DMS 273 (cell line): ENCODE results near the gene INSR.
"Not testable (repeated sequence)": the region's sequence is repeated elsewhere in the genome, so short reads cannot be mapped to it uniquely, and the experiment has no call there.

ENCODE experiments used
- DNase-seq: peaks from one replicate; lab custom pipeline; 2025; ENCODE audit not compliant: unreplicated experiment; lab: John Stamatoyannopoulos, UW

Gene INSR

DNA sequence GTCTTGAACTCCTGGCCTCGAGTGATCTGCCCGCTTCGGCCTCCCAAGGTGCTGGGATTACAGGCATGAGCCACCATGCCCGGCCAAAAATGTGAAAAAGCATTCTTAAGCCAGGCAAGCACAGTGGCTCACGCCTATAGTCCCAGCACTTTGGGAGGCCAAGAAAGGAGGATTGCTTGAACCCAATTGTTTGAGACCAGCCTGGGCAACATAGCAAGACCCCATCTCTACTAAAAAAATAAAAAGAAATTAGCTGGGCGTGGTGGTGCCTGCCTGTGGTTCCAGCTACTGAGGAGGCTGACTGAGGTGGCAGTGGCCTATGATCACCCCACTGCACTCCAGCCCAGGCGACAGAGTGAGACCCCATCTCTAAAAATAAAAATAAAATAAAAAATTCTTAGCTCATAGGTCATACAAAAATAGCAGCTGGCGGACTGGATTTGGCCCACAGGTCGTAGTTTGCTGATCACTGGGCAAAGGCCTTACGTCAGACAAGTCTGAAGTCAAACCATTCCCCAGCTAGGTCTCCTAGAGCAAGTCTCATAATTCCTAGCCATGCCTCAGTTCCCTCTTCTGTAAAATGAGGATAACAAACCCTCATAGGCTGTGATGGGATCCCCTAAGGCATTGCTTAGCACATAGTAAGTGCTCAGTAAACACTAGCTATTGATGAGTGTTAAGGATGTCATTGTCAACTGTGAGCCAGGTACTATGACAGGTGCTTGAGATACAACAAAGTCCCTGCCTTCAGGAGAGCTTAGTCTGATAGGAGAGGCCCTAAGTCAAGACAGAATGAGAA lies 36.0 kb downstream of the INSR start:
- DNase-seq, result no peak

DNA sequence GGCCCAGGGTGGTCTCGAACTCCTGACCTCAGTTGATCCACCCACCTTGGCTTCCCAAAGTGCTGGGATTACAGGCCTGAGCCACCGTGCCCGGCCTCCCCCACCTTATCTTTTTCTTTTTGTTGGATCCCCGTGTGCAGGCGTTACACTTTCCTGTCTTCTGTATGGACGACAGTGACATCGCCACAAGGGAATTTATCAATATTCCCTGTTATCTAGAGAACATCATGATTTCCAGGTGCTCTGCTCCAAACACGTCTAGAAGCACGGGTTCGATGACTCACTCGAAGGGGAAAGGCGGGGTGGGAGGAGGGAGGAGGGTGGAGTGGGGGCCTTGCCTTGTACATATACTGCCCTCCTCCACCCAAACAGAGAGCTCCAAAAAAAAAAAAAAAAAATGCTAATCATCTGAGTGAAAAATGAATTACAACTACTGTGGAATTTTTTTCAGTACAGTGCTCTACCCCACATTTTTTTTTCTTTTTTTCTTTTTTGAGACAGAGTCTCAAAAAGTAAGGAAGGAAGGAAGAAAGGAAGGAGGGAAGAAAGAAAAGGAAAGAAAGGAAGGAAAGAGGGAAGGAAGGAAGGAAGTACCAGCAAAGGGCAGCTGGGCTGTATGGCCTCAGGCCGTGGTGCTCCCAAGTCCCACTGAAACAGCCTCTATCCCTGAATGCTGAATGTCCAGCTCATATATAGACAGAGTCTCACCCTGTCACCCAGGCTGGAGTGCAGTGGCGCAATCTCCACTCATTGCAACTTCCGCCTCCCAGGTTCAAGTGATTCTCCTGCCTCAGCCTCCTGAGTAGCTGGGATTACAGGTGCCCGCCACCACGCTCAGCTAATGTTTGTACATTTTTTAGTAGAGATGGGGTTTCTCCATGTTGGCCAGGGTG lies 36.8 kb downstream of the INSR start:
- DNase-seq, result no peak

DNA sequence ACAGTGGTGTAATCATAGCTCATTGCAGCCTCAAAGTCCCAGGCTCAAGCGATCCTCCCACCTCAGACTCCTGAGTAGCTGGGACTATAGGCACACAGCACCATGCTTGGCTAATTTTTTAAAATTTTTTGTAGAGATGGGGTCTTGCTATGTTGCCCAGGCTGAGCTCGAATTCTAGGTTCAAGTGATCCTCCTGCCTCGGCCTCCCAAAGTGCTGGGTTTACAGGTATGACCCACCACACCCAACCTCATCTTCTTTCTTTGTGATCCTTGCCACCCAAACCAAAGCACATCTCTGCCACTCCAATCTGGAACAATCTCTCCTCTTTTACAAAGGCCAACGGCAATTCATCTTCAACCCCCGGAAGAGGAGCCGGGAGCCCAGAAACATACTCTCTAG lies 38.6 kb downstream of the INSR start:
- DNase-seq, result no peak

DNA sequence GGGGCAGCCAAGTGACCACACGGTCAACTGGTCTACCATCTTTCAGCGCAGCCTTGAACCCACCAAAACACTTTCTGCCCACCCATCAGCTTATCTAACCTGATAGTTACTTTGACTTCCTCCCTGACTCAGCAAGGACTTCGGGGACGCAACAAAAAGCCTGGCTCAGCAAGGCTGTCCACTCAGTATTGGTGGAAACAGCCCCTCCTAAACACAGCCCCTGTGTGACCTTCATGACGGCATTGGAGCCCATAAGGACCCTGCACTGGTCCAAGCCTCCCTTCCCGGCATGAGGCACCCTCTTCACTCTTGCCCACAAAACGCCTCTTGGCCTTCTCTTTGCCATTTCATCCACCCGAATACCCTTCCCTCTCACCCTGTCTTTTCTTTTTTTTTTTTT lies 39.1 kb downstream of the INSR start:
- no peak for DNase-seq

DNA sequence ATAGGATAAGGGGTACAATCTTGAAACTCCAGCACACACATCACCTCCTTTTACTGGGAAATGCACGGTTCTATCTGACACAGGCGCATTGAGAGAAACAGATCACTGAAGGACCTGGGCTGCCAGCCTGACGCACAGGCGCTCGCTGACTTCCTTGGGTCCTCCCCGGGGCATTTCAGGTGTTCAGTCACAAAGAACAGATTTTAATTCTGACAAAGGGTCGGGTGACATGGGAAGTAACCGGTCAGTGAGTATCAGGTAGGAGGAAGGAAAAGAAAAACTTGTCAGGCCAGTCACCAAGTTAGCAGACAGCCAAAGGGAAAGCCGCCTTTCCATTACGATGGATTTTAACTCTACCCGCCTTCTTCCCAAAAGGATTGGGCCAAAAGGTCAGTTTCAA lies 39.6 kb downstream of the INSR start:
- no peak for DNase-seq

DNA sequence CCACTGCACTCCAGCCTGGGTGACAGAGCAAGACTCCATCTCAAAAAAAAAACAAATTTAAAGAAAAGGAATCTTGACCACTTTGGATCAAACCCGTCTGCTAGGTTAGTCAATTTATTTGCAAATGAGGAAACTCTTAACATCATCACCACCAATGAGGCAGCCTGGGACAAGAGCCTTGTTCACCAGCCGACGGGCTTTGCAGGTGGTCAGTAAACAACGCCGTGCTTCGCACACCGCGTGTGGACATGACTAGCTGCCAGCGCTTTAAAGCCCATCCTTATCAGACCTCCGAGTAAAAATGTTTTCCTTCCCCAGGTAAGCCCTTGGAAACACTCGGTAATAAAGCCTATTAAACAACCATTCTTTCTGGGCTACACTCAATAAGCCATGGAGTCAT lies 41.9 kb downstream of the INSR start:
- no peak for DNase-seq

DNA sequence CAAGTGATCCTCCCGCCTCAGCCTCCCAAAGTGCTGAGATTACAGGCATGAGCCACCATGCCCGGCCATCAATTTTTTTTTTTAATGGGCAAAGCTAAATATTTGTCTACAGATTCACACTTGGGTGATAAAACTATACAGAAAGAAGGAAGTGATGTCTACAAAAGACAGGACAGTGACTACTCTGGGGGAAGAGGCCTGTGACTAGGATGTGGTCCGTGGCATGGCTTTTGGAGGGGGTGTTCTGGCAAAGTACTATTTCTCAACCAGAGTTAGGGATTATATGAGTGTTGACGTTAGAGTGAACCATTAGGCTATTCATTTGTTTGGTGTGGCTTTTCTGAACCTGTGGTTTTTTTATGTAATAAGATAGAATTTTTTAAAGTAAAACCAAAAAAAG lies 42.7 kb downstream of the INSR start:
- no peak for DNase-seq

DNA sequence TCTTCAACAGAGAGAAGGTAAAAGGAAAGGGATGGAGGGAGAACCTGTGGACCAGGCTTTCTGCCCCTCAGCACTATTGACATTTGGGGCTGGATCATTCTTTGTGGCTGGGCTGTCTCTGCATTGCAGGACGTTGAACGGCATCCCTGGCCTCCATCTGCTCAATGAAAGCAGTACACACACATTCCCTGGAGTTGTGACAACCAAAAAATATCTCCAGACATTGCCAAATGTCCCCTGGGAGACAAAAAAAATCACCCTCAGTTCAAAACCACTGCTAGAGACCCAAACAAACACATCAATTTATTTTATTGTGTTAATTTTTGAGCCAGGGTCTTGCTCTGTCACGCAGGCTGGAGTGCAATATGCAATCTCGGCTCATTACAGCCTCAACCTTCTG lies 43.3 kb downstream of the INSR start:
- DNase-seq, result no peak

DNA sequence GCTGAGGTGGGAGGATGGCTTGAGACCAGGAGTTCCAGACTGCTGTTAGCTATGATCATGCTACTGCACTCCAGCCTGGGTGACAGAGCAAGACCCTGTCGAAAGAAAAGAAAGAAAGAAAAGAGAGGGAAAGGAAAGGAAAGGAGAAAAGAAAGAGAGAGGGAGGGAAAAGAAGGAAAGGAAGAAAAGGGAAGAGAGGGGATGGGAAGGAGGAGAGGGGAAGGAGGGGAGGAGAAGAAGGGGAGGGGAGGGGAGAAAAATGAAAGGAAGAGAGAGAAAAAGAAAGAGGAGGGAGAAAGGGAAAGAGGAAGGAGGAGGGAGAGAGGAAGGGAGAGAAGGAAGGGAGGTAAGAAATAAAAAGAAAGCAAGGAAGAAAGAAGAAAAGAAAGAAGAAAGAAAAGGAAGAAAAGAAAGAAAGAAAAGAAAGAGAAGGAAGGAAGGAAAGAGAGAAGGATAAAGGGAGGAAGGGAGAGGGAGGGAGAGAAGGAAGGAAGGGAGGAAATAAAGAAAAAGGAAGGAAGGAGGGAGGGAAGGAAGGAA lies 44.1 kb downstream of the INSR start:
- no peak for DNase-seq

DNA sequence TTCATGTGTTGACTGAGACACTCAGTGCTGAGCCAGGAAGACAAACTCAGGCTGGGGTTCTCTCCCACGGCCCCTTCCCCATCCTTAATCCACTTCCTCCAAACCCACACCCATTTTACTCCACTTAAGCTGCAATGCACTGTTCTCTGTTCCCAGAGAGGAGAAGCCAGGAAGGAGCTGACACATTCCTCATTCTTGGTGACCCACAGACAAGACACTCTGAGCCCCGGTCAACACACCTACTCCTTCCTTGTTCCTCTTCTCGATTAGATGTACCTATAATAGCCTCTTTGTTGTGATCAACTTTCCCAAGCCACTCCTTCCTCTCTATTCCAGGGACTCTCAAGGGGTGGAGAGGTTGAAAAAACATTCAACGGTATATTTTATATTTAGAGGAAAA lies 47.1 kb downstream of the INSR start:
- no peak for DNase-seq

DNA sequence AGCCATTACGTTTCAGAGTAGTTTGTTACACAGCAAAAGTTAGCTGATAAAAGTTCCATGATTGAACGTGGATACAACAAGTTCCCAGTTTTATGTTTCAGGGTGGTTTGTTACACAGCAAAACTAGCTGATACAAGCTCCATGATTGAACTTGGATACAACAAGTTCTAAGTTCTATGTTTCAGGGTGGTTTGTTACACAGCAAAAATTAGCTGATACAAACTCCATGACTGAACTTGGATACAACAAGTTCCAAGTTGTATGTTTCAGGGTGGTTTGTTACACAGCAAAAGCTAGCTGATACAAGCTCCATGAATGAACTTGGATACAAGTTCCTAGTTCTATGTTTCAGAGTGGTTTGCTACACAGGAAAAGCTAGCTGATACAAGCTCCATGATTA lies 47.6 kb downstream of the INSR start:
- DNase-seq, result no peak

DNA sequence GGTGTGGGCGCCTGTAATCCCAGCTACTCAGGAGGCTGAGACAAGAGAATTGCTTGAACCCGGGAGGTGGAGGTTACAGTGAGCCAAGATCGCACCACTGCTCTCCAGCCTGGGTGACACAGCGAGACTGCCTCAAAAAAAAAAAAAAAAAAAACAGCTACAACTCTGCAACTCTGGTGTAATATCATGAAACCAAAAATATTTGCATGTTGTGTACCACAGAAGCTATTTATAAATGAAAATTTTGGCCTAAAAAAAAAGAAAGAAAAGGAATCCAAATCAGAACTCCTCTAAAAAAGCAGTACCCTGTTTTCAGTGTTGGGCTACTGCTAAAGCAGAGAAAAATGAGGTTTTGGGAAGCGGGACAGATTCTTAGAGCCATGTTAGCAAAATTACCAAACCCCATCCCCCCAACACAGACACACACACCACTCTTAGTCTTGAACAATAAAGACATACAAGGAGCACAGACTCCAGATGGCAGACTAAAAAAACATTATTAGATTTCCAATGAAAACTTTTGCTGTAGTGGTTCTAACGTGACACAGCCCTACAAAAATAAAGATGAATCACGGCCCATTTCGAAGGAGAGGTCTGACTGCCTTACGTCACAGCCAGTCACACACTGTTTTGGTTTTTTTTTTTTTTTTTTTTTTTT lies 51.5 kb downstream of the INSR start:
- DNase-seq, result peak; percentile 53

DNA sequence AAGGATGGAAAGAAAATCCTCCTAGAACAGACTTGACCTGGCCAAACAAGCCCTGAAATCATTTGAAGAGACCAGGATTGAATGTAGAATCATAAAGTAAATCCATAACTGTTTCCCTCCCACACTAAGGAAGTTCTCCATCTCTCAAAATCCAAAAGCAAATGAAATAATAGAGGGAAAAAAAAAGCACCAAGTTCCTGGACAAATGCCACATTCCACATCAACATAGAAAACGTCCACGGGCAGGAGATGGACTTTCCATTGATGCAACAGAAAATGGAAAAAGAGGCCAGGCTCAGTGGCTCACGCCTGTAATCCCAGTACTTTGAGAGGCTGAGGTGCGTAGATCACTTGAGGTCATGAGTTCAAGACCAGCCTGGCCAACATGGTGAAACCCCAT lies 56.2 kb downstream of the INSR start:
- no peak for DNase-seq

DNA sequence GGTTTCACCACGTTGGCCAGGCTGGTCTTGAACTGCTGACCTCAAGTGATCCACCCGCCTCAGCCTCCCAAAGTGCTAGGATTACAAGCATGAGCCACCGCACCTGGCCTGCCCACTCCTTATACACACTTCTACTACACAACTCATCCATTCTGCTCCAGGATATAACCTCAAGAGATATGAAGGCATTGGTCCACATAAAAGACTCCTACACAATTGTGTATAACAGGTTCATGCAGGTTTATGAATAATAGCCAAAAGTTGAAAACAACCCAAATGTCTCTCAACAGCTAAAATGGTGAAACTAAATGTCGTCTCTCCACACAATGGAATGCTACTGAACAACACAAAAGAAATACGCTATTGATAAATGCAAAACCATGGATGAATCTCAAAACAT lies 58.1 kb downstream of the INSR start:
- no peak for DNase-seq

DNA sequence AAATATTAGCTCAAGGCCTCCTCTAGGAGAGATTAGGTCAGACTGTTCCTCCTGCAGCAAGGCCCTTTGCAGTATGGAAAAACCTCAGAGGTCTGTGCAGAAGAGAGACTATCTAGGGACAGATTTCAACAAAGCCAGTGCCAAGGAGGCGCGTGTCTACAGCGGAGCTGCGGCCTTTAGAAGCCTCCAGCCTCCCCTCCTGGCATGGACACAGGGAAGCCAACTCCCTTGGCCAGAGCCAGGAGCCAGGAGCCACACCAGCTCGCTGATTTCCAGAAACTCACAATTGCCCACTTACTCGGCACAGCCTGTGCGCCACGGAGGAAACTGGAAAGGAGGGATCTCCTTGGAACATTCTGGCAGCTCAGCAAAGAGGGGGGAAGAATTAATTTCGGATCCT lies 63.4 kb downstream of the INSR start:
- DNase-seq, result no peak

DNA sequence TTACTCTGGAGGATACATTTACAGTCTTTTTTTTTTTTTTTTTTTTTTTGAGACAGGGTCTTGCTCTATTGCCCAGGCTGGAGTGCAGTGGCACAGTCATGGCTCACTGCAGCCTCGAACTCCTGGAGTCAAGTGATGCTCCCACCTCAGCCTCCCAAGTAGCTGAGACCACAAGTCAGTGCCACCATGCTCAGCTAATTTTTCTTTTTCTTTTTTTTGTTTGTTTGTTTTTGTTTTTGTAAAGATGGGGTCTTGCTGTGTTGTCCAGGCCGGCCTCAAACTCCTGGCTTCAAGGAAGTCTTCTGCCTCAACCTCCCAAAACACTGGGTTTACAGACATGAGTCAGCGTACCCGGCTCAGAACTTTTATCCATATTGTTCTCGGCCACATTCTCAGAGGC lies 64.5 kb downstream of the INSR start:
- DNase-seq, result no peak

DNA sequence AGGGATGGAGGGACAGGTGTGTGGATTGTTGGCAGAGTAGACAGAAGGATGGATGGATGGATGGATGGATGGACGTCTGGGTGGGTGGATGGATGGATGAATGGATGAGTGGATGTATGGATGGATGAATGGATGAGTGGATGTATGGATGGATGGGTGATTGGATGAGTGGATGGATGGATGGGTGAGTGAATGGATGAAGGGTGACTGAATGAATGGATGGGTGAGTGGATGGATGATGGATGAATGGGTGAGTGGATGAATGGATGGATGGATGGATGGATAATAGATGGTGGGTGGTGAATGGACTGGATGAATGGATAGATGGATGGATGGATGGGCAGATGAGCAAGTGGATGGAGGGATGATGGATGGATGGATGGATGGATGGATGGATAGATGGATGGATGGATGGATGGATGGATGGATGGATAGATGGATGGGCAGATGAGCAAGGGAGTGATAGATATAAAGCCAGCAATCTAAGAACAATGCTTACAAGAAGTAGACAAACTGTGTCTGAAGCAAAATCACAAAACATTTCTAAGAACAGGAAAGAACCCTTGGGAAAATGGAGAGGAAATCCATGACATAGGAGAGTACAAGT lies 65.2 kb downstream of the INSR start:
- no peak for DNase-seq

DNA sequence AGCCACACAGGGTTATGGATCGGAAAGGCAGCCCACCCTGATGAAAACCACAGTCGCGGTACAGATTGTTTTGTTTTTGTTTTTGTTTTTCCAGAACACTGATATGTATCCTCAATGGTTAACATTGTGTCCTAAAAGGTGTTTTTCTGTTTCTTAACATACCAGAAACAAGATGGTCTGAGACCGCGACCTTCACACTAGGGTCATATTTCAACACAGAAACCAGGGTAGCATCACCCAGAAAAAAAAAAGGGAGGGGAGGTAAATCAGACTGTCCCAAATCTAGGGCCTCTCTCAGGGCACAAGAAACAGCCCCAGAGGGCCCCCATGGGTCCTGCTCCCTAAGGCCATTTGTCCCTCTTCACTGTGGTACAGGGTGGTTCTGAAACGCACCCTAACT lies 66.5 kb downstream of the INSR start:
- DNase-seq, result no peak

DNA sequence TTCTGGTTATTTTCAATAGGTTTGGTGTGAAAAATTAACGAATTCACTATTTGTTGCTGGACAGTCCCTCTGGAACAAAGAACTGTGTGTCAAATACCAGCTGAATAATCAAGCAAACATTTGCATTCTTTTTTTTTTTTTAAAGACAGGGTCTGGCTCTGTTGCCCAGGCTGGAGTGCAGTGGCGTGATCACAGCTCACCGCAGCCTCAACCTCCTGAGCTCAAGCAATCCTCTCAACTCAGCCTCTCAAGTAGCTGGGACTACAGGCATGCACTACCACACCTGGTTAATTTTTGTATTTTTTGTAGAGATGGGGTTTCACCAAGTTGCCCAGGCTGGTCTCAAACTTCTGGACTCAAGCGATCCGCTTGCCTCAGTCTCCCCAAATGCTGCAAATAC lies 67.1 kb downstream of the INSR start:
- DNase-seq, result not testable (repeated sequence)

DNA sequence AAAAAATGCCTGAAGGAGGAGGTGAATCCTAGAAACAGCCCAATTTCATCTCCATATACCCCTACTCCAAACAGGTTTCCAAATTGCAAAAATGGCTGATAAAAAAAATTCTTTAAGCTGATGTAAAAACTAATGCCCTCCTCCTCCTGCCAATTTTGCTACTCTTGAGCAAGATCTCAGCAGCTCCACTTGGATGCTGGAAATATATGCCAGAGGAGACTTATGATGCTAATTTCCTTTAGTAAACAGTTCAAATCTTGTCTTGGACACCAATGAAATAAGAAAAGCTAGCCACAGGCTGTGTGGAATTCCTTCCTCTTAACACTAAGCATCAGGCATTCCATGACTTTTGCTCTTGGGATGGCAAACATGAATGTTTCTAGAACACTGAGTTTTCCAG lies 67.5 kb downstream of the INSR start:
- DNase-seq, result no peak

DNA sequence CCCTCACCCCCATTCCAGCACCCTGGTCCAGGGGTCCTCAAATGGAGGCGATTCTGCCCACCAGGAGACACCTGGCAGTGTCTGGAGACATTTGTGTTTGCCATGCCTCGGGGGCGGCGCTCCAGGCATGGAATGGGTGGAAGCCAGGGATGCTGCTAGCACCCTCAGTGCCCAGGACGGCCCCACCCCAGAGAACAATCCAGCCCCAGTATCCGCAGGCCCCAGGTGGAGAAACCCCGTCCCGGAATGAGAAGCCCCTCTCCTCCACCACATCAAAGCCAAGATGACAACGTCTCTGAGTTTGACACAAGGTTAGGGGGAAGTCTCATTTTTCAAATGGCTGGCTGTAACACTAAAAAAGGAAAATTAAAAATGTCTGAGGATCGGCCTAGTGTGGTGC lies 68.5 kb downstream of the INSR start:
- no peak for DNase-seq
